Activated CD4-positive, alpha-beta T cell treated with anti-CD3 and anti-CD28 coated beads, Interleukin-2, amount 10 ng/mL, durations not matched to agents 7 days and 5 days (primary cell): Measurements from ENCODE around the gene OPRL1. TPM values are rescaled to one million over a fixed set of nuclear protein-coding genes. Genes with fewer than 3 reads are reported as not detected.
"Not testable (repeated sequence)": the region's sequence is repeated elsewhere in the genome, so short reads cannot be mapped to it uniquely, and the experiment has no call there.

ENCODE experiments used
- CTCF ChIA-PET: fragments of 350-600 bp; sonication (Branson Sonifier 250); formaldehyde crosslinking; loops from one replicate; lab custom pipeline; 2021; ENCODE audit warnings: antibody characterized with exemption; lab: Charles Lee
- POLR2A ChIA-PET: fragments of 350-600 bp; sonication (Branson Sonifier 250); formaldehyde crosslinking; loops from one replicate; lab custom pipeline; 2021; ENCODE audit warnings: antibody characterized with exemption; lab: Charles Lee
- DNase-seq: peaks from one replicate; pipeline ENCODE4 v3.0.0-alpha.2; 2020
- H3K27ac Mint-ChIP-seq: one replicate; pipeline ENCODE4 v1.8.0; 2021; ENCODE audit warnings: mild to moderate bottlenecking, moderate library complexity, mixed read lengths
- H3K27me3 Mint-ChIP-seq: one replicate; pipeline ENCODE4 v1.8.0; 2021; ENCODE audit warnings: mixed read lengths
- H3K36me3 Mint-ChIP-seq: one replicate; pipeline ENCODE4 v1.8.0; 2021; ENCODE audit warnings: low read depth, mixed read lengths
- H3K4me1 Mint-ChIP-seq: one replicate; pipeline ENCODE4 v1.8.0; 2021; ENCODE audit warnings: mixed read lengths
- H3K4me3 Mint-ChIP-seq: one replicate; pipeline ENCODE4 v1.8.0; 2021; ENCODE audit warnings: mild to moderate bottlenecking, moderate library complexity, mixed read lengths
- H3K9me3 Mint-ChIP-seq: one replicate; pipeline ENCODE4 v1.8.0; 2021; ENCODE audit warnings: mixed read lengths
- total RNA-seq, 2 experiments: library from RNA; stranded (reverse); gene quantifications; one replicate each; pipeline ENCODE4 v1.2.3, GENCODE V29; 2021

The OPRL1 gene
- total RNA-seq, 2 experiments from 2014 or later, result 1.6 TPM

DNA sequence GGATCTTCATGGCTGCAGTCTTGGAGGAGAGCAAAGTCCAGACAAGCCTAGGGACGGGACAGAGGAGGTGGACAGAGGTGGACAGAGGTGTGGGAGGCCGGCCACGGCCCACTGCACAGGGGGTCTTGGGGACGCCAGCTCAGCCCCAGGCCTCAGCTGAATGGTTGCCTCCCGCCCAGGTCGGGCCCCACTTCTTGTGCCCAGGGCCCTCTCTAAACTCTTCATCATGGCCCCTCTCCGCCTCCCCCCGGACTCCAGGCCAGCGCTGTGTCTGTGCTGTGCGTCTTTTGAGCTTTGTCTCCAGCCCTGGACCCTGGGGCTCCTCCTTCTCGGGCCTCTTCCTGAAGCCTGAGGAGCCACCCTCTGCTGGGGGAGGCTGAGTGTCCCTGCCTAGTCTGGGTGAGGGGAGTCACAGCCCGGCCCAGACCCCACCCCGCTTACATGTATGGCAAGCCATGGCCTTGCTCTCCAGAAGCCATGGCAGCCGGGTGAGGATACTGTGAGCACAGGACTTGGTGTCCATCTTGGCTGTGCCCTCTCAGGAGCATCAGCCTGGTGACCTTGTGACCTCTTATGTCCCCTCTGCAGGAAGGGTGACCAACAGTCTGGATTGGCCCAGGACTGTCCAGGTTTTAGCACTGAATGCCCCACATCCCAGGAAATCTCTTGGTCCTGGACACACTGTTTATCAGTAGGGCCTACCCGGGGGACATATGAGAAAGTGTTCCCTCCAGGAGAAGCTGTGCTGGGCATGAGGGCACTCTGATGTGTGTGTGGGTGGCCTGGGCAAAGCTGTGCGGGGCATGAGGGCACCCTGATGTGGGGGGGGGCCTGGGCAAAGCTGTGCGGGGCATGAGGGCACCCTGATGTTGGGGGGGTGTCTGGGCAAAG is 36.9 kb downstream of the OPRL1 start:
- ChIA-PET POLR2A (interaction anchor here (0.6 kb wide), 1 partner anchor 1244 kb away, joined by 3 read pairs; no protein-coding TSS in a partner anchor), CTCF (interaction anchor here (0.6 to 1.2 kb wide), 4 partner anchors 22 to 567 kb away, joined by 3 to 4 read pairs (median 4); no protein-coding TSS in a partner anchor)
- Mint-ChIP-seq H3K4me1 (peaks cover 9% of the 10 kb centered on the region), H3K27ac (no peak overlapping the region), H3K4me3 (no peak overlapping the region), H3K9me3 (no peaks in the 10 kb centered on the region), H3K36me3 (no peaks in the 10 kb centered on the region), H3K27me3 (peaks cover 7% of the 10 kb centered on the region)
- DNase-seq, result peak; percentile 3

GRCh38 chr20:64117432-64117777 is 37.5 kb downstream of the OPRL1 start:
- DNase-seq, H3K9me3 Mint-ChIP-seq, H3K27ac Mint-ChIP-seq, H3K4me1 Mint-ChIP-seq, H3K4me3 Mint-ChIP-seq, H3K36me3 Mint-ChIP-seq: not testable (repeated sequence)
- peaks cover 10% of the 10 kb centered on the region for H3K27me3 Mint-ChIP-seq
- ChIA-PET CTCF (interaction anchor here (0.6 to 0.9 kb wide), 3 partner anchors 22 to 568 kb away, joined by 3 to 4 read pairs (median 4); no protein-coding TSS in a partner anchor), POLR2A (interaction anchor here (0.6 kb wide), 1 partner anchor 1244 kb away, joined by 3 read pairs; no protein-coding TSS in a partner anchor)

GRCh38 chr20:64119301-64119680 is 39.4 kb downstream of the OPRL1 start:
- Mint-ChIP-seq H3K9me3 (no peaks in the 10 kb centered on the region), H3K4me3 (no peak overlapping the region), H3K36me3 (no peaks in the 10 kb centered on the region), H3K27ac (no peak overlapping the region), H3K4me1 (peaks cover 9% of the 10 kb centered on the region), H3K27me3 (peaks cover 19% of the 10 kb centered on the region)
- DNase-seq, result no peak
- CTCF ChIA-PET, result interaction anchor here (0.9 to 2.8 kb wide), 5 partner anchors 35 to 596 kb away, joined by 3 to 16 read pairs (median 4); partner anchors contain the start of genes LKAAEAR1 and SAMD10
- POLR2A ChIA-PET, result no interaction called here

DNA sequence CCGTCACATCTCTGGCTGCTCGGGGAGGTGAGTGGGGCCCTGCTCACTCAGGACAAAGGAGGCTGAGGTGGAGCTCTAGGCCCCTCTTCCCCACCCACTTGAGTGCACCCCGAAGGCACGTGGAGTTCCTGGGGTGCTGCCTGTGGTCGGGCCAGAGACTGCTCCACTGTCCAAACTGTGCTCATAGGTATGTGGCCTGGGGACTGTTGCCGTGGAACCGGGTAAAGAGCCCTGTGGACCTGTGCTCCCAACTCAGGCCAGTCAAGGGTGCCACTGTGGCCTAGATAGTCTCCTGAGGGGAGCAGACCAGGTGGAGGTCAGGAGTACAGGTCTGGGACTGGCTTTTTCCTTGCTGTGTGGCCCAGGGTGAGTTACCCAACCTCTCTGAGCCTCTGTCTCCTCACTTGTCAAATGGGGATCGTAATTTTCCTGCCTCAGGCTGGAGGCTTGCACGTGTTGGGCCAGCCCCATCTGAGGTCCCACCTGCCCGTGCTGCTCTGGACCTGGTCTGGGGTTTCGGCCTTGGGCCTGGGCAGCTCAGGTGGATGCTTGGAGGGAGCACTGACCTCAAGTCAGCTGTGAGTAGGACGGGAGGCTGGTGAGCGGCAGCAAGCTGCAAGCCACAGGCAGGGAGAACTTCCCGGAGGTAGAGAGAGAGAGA is 39.9 kb downstream of the OPRL1 start:
- DNase-seq, result no peak
- peaks cover 9% of the 10 kb centered on the region for H3K4me1 Mint-ChIP-seq
- ChIA-PET POLR2A (no interaction called here), CTCF (interaction anchor here (0.7 to 2.8 kb wide), 16 partner anchors 14 to 597 kb away, joined by 3 to 16 read pairs (median 4); partner anchors contain the start of genes C20orf204, LKAAEAR1, OPRL1 and RTEL1)
- peaks cover 23% of the 10 kb centered on the region for H3K27me3 Mint-ChIP-seq
- H3K36me3 Mint-ChIP-seq, result no peaks in the 10 kb centered on the region
- H3K4me3 Mint-ChIP-seq, result no peak overlapping the region
- no peaks in the 10 kb centered on the region for H3K9me3 Mint-ChIP-seq
- H3K27ac Mint-ChIP-seq, result peak overlapping the region; percentile 76

DNA sequence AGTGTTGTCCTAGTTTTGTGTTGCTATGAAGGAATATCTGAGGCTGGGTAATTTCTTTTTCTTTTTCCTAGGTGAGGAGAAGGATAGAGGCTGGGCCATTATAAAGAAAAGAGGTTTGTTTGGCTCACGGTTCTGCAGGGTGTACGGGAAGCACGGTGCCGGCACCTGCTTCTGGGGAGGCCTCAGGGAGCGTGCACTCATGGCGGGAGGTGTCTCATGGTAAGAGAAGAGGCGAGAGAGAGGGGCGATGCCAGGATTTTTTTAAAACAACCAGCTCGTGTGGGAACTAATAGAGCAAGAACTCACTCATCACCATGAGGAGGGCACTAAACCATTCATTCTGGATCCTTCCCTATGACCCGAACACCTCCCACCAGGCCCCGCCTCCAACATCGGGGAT is 41.7 kb downstream of the OPRL1 start:
- POLR2A ChIA-PET, result no interaction called here
- DNase-seq, result no peak
- Mint-ChIP-seq H3K4me3 (no peak overlapping the region), H3K9me3 (no peaks in the 10 kb centered on the region), H3K27ac (no peak overlapping the region), H3K36me3 (no peaks in the 10 kb centered on the region), H3K27me3 (peaks cover 30% of the 10 kb centered on the region), H3K4me1 (peaks cover 9% of the 10 kb centered on the region)
- CTCF ChIA-PET, result interaction anchor here (0.6 to 2.8 kb wide), 11 partner anchors 7 to 583 kb away, joined by 3 to 16 read pairs (median 4); partner anchors contain the start of gene LKAAEAR1

GRCh38 chr20:64122927-64123326 is 43.0 kb downstream of the OPRL1 start:
- POLR2A ChIA-PET, H3K4me3 Mint-ChIP-seq, H3K4me1 Mint-ChIP-seq, CTCF ChIA-PET, H3K27ac Mint-ChIP-seq, H3K36me3 Mint-ChIP-seq, DNase-seq, H3K9me3 Mint-ChIP-seq: not testable (repeated sequence)
- peaks cover 32% of the 10 kb centered on the region for H3K27me3 Mint-ChIP-seq

GRCh38 chr20:64123517-64123916 is 43.6 kb downstream of the OPRL1 start:
- DNase-seq, H3K4me3 Mint-ChIP-seq, H3K27ac Mint-ChIP-seq, CTCF ChIA-PET, H3K36me3 Mint-ChIP-seq, H3K4me1 Mint-ChIP-seq, H3K9me3 Mint-ChIP-seq, POLR2A ChIA-PET: not testable (repeated sequence)
- peaks cover 36% of the 10 kb centered on the region for H3K27me3 Mint-ChIP-seq

DNA sequence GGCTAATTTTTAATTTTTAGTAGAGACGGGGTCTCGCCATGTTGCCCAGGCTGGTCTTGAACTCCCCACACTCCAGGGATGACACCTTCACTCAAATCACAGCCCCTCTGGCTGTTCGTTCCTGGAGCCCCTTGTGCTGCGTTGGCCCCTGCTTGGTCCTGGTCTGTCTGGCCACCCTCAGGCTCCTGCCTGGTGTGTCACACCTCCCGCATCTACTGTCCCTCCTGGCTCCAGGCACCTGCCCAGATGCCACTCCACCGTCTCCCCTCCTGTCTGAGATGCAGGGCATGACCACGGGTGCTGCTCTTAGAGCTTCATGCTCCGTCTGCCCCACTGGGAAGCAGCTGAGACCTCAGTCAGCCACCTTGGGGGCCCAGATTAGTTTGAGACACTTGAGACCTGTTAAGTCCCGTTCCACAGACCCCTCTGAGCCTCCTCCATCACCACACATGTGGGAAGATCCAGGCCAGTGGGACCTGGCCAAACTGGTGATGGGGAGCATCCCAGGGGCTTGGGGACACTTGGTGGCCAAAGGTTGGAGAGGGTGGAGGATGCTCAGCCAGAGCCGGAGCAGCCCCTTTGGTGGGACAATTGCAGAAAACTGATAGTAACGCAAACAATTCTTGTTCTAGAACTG is 49.4 kb downstream of the OPRL1 start:
- Mint-ChIP-seq H3K27ac (no peak overlapping the region), H3K9me3 (no peaks in the 10 kb centered on the region), H3K4me3 (no peak overlapping the region), H3K4me1 (no peaks in the 10 kb centered on the region), H3K36me3 (no peaks in the 10 kb centered on the region), H3K27me3 (peaks cover 20% of the 10 kb centered on the region)
- POLR2A ChIA-PET, result no interaction called here
- CTCF ChIA-PET, result interaction anchor here (1.0 kb wide), 1 partner anchor 8 kb away, joined by 3 read pairs; no protein-coding TSS in a partner anchor
- no peak for DNase-seq

DNA sequence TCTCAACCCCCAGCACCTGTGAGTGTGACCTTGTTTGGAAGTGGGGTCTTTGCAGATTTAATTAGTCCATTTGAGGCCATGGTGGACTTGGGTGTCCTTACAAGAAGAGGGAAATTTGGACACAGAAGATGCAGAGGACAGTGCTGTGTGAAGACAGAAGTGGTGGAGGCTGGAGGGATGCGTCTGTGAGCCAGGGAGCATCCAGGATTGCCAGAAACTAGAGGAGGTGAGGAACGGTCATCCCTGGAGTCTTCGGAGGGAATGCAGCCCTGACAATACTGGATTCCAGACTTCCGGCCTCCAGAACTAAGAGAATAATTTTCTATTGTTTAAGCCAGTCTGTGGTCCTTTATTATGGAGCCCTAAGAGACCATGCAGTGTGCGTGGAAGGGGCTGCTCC is 50.4 kb downstream of the OPRL1 start:
- ChIA-PET POLR2A (no interaction called here), CTCF (no interaction called here)
- no peak for DNase-seq
- H3K27me3 Mint-ChIP-seq, result peaks cover 15% of the 10 kb centered on the region
- no peak overlapping the region for H3K27ac Mint-ChIP-seq
- no peaks in the 10 kb centered on the region for H3K4me1 Mint-ChIP-seq
- no peaks in the 10 kb centered on the region for H3K9me3 Mint-ChIP-seq
- no peaks in the 10 kb centered on the region for H3K36me3 Mint-ChIP-seq
- H3K4me3 Mint-ChIP-seq, result no peak overlapping the region

GRCh38 chr20:64130876-64131275 is 51.0 kb downstream of the OPRL1 start:
- no peak overlapping the region for H3K27ac Mint-ChIP-seq
- H3K4me3 Mint-ChIP-seq, result no peak overlapping the region
- ChIA-PET CTCF (no interaction called here), POLR2A (no interaction called here)
- H3K27me3 Mint-ChIP-seq, result peaks cover 17% of the 10 kb centered on the region
- no peaks in the 10 kb centered on the region for H3K36me3 Mint-ChIP-seq
- H3K9me3 Mint-ChIP-seq, result no peaks in the 10 kb centered on the region
- H3K4me1 Mint-ChIP-seq, result no peaks in the 10 kb centered on the region
- DNase-seq, result no peak

GRCh38 chr20:64131406-64131805 is 51.5 kb downstream of the OPRL1 start:
- H3K9me3 Mint-ChIP-seq, result no peaks in the 10 kb centered on the region
- H3K4me1 Mint-ChIP-seq, result no peaks in the 10 kb centered on the region
- POLR2A ChIA-PET, result no interaction called here
- H3K27me3 Mint-ChIP-seq, result peaks cover 15% of the 10 kb centered on the region
- no peak overlapping the region for H3K4me3 Mint-ChIP-seq
- CTCF ChIA-PET, result no interaction called here
- no peak overlapping the region for H3K27ac Mint-ChIP-seq
- no peak for DNase-seq
- H3K36me3 Mint-ChIP-seq, result no peaks in the 10 kb centered on the region

GRCh38 chr20:64133951-64134407 is 54.1 kb downstream of the OPRL1 start:
- POLR2A ChIA-PET, result no interaction called here
- H3K27me3 Mint-ChIP-seq, result peaks cover 9% of the 10 kb centered on the region

More at GRCh38 chr20:64133951-64134407, 54.1 kb downstream of the OPRL1 start:
- Mint-ChIP-seq H3K4me3 (no peak overlapping the region), H3K4me1 (no peaks in the 10 kb centered on the region), H3K27ac (no peak overlapping the region), H3K36me3 (no peaks in the 10 kb centered on the region), H3K9me3 (no peaks in the 10 kb centered on the region)
- CTCF ChIA-PET, result interaction anchor here (1.0 kb wide), 1 partner anchor 14 kb away, joined by 3 read pairs; no protein-coding TSS in a partner anchor
- no peak for DNase-seq
